H7 (cell line): Measurements from ENCODE around the gene BCAS1. TPM values are rescaled to one million over a fixed set of nuclear protein-coding genes. Genes with fewer than 3 reads are reported as not detected.

Source experiments
- DNase-seq: peaks from one replicate; pipeline ENCODE4 v3.0.0; 2012
- H3K27me3 ChIP-seq: 2 replicates; pipeline ENCODE4 v1.6.0; 2011; ENCODE audit warnings: mild to moderate bottlenecking, low read length; ENCODE audit not compliant: control insufficient read depth, insufficient read depth
- H3K36me3 ChIP-seq: replicated peaks from 2 replicates; pipeline ENCODE4 v1.5.1; 2011; ENCODE audit warnings: low read length; ENCODE audit not compliant: control insufficient read depth, insufficient read depth
- H3K4me3 ChIP-seq: 2 replicates; pipeline ENCODE4 v1.5.1; 2011; ENCODE audit warnings: low read depth, mild to moderate bottlenecking, control low read depth, low read length, moderate library complexity; ENCODE audit not compliant: insufficient read depth
- total RNA-seq: library from RNA; depleted of rRNA; stranded (reverse); fragments of >200 nt; shearing (Covaris generic); gene quantifications from 2 replicates; pipeline ENCODE4 v1.2.3, GENCODE V29; 2014

The BCAS1 gene
- total RNA-seq, 1 experiment from 2014 or later: 0.07 TPM

GRCh38 chr20:54093423-54094267 is 23.3 kb upstream of the BCAS1 start:
- DNase-seq: no peak
- Histone ChIP-seq H3K27me3 (peaks cover 2% of the 10 kb centered on the region; the same call in 1 of the 2 replicates), H3K4me3 (no peak overlapping the region), H3K36me3 (no peaks in the 10 kb centered on the region)

GRCh38 chr20:54092021-54092420 is 21.6 kb upstream of the BCAS1 start:
- no peak overlapping the region for H3K4me3 ChIP-seq
- DNase-seq: no peak
- no peaks in the 10 kb centered on the region for H3K36me3 ChIP-seq
- H3K27me3 ChIP-seq: peaks cover 2% of the 10 kb centered on the region; the same call in 1 of the 2 replicates

GRCh38 chr20:54091120-54091480 is 20.7 kb upstream of the BCAS1 start:
- no peak overlapping the region for H3K4me3 ChIP-seq
- H3K27me3 ChIP-seq: peaks cover 2% of the 10 kb centered on the region; the same call in 1 of the 2 replicates
- H3K36me3 ChIP-seq: no peaks in the 10 kb centered on the region
- no peak for DNase-seq

GRCh38 chr20:54090230-54091119 is 20.1 kb upstream of the BCAS1 start:
- Histone ChIP-seq H3K36me3 (no peaks in the 10 kb centered on the region), H3K4me3 (no peak overlapping the region), H3K27me3 (peaks cover 2% of the 10 kb centered on the region; the same call in 1 of the 2 replicates)
- no peak for DNase-seq

GRCh38 chr20:54088430-54088829 is 18.0 kb upstream of the BCAS1 start:
- Histone ChIP-seq H3K36me3 (no peaks in the 10 kb centered on the region), H3K27me3 (peaks cover 2% of the 10 kb centered on the region; the same call in 1 of the 2 replicates), H3K4me3 (no peak overlapping the region)
- no peak for DNase-seq

- no peak for DNase-seq
- H3K4me3 ChIP-seq: no peak overlapping the region
- H3K36me3 ChIP-seq: no peaks in the 10 kb centered on the region
- H3K27me3 ChIP-seq: peaks cover 2% of the 10 kb centered on the region; the same call in 1 of the 2 replicates
These were observed 16.2 kb upstream of the BCAS1 start for GRCh38 chr20:54086507-54087039.

- Histone ChIP-seq H3K4me3 (no peak overlapping the region), H3K36me3 (no peaks in the 10 kb centered on the region), H3K27me3 (peaks cover 2% of the 10 kb centered on the region; the same call in 1 of the 2 replicates)
- no peak for DNase-seq
These were observed 15.5 kb upstream of the BCAS1 start for GRCh38 chr20:54085910-54086309.

- H3K4me3 ChIP-seq: no peak overlapping the region
- H3K27me3 ChIP-seq: peaks cover 2% of the 10 kb centered on the region; the same call in 1 of the 2 replicates
- no peak for DNase-seq
- no peaks in the 10 kb centered on the region for H3K36me3 ChIP-seq
These were observed 15.0 kb upstream of the BCAS1 start for GRCh38 chr20:54085425-54085824.

- Histone ChIP-seq H3K27me3 (peaks cover 2% of the 10 kb centered on the region; the same call in 1 of the 2 replicates), H3K4me3 (no peak overlapping the region), H3K36me3 (no peaks in the 10 kb centered on the region)
- DNase-seq: no peak
These were observed 14.5 kb upstream of the BCAS1 start for GRCh38 chr20:54084727-54085388.

- Histone ChIP-seq H3K27me3 (no peaks in the 10 kb centered on the region), H3K36me3 (no peaks in the 10 kb centered on the region), H3K4me3 (no peak overlapping the region)
- no peak for DNase-seq
These were observed 13.8 kb upstream of the BCAS1 start for GRCh38 chr20:54084193-54084592.

GRCh38 chr20:54083459-54083858 is 13.1 kb upstream of the BCAS1 start:
- DNase-seq: no peak
- H3K4me3 ChIP-seq: no peak overlapping the region
- no peaks in the 10 kb centered on the region for H3K36me3 ChIP-seq
- H3K27me3 ChIP-seq: no peaks in the 10 kb centered on the region

GRCh38 chr20:54082100-54082499 is 11.7 kb upstream of the BCAS1 start:
- no peak for DNase-seq
- Histone ChIP-seq H3K27me3 (no peaks in the 10 kb centered on the region), H3K36me3 (no peaks in the 10 kb centered on the region), H3K4me3 (no peak overlapping the region)

- no peaks in the 10 kb centered on the region for H3K36me3 ChIP-seq
- H3K27me3 ChIP-seq: no peaks in the 10 kb centered on the region
- H3K4me3 ChIP-seq: no peak overlapping the region
- no peak for DNase-seq
These were observed 9.3 kb upstream of the BCAS1 start for GRCh38 chr20:54079652-54080051.

GRCh38 chr20:54078296-54078984 is 8.0 kb upstream of the BCAS1 start:
- no peak for DNase-seq
- Histone ChIP-seq H3K27me3 (no peaks in the 10 kb centered on the region), H3K4me3 (no peak overlapping the region), H3K36me3 (no peaks in the 10 kb centered on the region)
